Stomach (tissue), 4 donors: Measurements from ENCODE around the gene PKIB.

Source experiments
- CTCF ChIP-seq, 7 experiments: fragments of 450-650 bp in 4 of 7; fragments of 200-600 bp in 3 of 7; sonication (generic) in 3 of 7; IDR thresholded peaks; one replicate each; pipeline ENCODE4 v1.5.1; 2016 to 2019; ENCODE audit warnings: antibody characterized with exemption in 7 of 7, control low read depth in 2 of 7, mild to moderate bottlenecking in 1 of 7
- EP300 ChIP-seq: sonication (generic); formaldehyde crosslinking; IDR thresholded peaks from one replicate; pipeline ENCODE4 v1.6.1; 2017; ENCODE audit warnings: antibody characterized with exemption

GRCh38 chr6:122697458-122697857, 87.3 kb downstream of the PKIB start:
- TF ChIP-seq CTCF (IDR thresholded peaks at IDR 0.05), result no peak
- TF ChIP-seq EP300, result no peak
